Astrocyte of the spinal cord (primary cell): Measurements from ENCODE around the gene VILL.
"Not testable (repeated sequence)": the region's sequence is repeated elsewhere in the genome, so short reads cannot be mapped to it uniquely, and the experiment has no call there.

Source experiments
- DNase-seq: peaks from one replicate; pipeline ENCODE4 v3.0.0; 2011; ENCODE audit warnings: low read depth, low spot score
- H3K4me3 ChIP-seq: 2 replicates; pipeline ENCODE4 v1.5.1; 2011; ENCODE audit warnings: low read depth, mild to moderate bottlenecking, low read length, moderate library complexity
- in situ Hi-C: cut with HindIII; loops from 2 replicates; pipeline ENCODE4 v1.10.0; 2017; ENCODE audit warnings: low sequenced_read_pairs
- TF ChIP-seq, protein P1 (sequence below): IDR thresholded peaks from 2 replicates; pipeline ENCODE4 v1.5.1; 2012; ENCODE audit warnings: low read depth, mild to moderate bottlenecking, low read length, inconsistent platforms

Gene VILL

GRCh38 chr3:38028621-38029361 is 38.2 kb downstream of the VILL start:
- no peak for DNase-seq
- TF ChIP-seq, protein P1, sequence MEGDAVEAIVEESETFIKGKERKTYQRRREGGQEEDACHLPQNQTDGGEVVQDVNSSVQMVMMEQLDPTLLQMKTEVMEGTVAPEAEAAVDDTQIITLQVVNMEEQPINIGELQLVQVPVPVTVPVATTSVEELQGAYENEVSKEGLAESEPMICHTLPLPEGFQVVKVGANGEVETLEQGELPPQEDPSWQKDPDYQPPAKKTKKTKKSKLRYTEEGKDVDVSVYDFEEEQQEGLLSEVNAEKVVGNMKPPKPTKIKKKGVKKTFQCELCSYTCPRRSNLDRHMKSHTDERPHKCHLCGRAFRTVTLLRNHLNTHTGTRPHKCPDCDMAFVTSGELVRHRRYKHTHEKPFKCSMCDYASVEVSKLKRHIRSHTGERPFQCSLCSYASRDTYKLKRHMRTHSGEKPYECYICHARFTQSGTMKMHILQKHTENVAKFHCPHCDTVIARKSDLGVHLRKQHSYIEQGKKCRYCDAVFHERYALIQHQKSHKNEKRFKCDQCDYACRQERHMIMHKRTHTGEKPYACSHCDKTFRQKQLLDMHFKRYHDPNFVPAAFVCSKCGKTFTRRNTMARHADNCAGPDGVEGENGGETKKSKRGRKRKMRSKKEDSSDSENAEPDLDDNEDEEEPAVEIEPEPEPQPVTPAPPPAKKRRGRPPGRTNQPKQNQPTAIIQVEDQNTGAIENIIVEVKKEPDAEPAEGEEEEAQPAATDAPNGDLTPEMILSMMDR, result no peak
- in situ Hi-C loops, result no loop called here
- H3K4me3 ChIP-seq, result peak overlapping the region; percentile 55

- in situ Hi-C loops, result no loop called here
Observed at GRCh38 chr3:38029400-38030125, 39.0 kb downstream of the VILL start, which contains the start of gene PLCD1. Gene PLCD1 (minus strand): TSS chr3:38029642. CDS start chr3:38029539, 103 bp downstream.

GRCh38 chr3:38030126-38031021 is 39.8 kb downstream of the VILL start:
- no peak for DNase-seq
- TF ChIP-seq, protein P1, result no peak
- peak overlapping the region; percentile 55 for H3K4me3 ChIP-seq
- in situ Hi-C loops, result no loop called here

More at GRCh38 chr3:38029400-38030125, 39.0 kb downstream of the VILL start, which contains the start of gene PLCD1:
- peak; percentile 54 for DNase-seq
- H3K4me3 ChIP-seq, result peak within 1 kb of the TSS; percentile 55
- TF ChIP-seq, protein P1, result no peak

GRCh38 chr3:38031022-38031994 is 40.7 kb downstream of the VILL start:
- in situ Hi-C loops, result no loop called here
- TF ChIP-seq, protein P1, result no peak
- H3K4me3 ChIP-seq, result no peak overlapping the region
- DNase-seq, result peak; percentile 22

GRCh38 chr3:38032328-38032865 is 41.8 kb downstream of the VILL start:
- DNase-seq, result no peak
- no peak overlapping the region for H3K4me3 ChIP-seq
- TF ChIP-seq, protein P1, result no peak
- in situ Hi-C loops, result no loop called here

GRCh38 chr3:38033586-38033985 is 43.0 kb downstream of the VILL start:
- in situ Hi-C loops, H3K4me3 ChIP-seq, DNase-seq: not testable (repeated sequence)

DNA sequence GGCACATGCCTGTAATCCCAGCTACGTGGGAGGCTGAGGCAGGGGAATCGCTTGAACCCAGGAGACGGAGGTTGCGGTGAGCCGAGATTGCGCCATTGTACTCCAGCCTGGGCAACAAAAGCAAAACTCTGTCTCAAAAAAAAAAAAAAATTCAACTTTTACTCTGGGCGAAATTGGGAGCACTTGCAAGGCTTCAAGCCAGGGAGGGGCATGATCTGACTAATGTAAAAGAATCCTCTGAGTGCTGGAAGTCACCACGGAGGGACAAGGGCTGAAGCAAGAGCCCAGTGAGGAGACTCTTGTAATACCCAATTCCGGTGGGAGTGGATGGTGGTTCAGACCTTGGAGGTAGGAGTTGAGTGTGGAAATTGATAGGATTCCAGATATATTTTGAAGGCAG is 43.7 kb downstream of the VILL start:
- DNase-seq, H3K4me3 ChIP-seq, in situ Hi-C loops: not testable (repeated sequence)
